Colonic mucosa (tissue), 4 donors: Measurements from ENCODE around the gene TTC27. TPM values are rescaled to one million over a fixed set of nuclear protein-coding genes. Genes with fewer than 3 reads are reported as not detected.

ENCODE experiments used
- DNase-seq: peaks from one replicate; pipeline ENCODE4 v3.0.0-alpha.2; 2020
- H3K27ac ChIP-seq: fragments of 200-600 bp; one replicate; pipeline ENCODE4 v1.8.0; 2021
- H3K27me3 ChIP-seq: fragments of 200-600 bp; one replicate; pipeline ENCODE4 v1.8.0; 2021
- H3K36me3 ChIP-seq: fragments of 200-600 bp; one replicate; pipeline ENCODE4 v1.8.0; 2021
- H3K4me1 ChIP-seq: fragments of 200-600 bp; one replicate; pipeline ENCODE4 v1.8.0; 2021; ENCODE audit warnings: mild to moderate bottlenecking
- H3K4me3 ChIP-seq: fragments of 200-600 bp; one replicate; pipeline ENCODE4 v1.8.0; 2021
- H3K9ac ChIP-seq, 2 donors: one replicate each; pipeline ENCODE4 v1.7.0; 2013; ENCODE audit warnings: control low read depth in 2 of 2, low read depth in 2 of 2, low read length in 2 of 2
- H3K9me3 ChIP-seq: fragments of 200-600 bp; one replicate; pipeline ENCODE4 v1.8.0; 2021
- intact Hi-C: fragments of 100-400 bp; cut with DNase I; formaldehyde crosslinking; loops from one replicate; pipeline ENCODE4 v1.14.1; 2022
- total RNA-seq, 2 donors: library from RNA; stranded (reverse); fragmentation: NEBNext Ultra II Directional in 1 of 2; extraction: Animal tissue kit (Norgen Biotek cat#: 25700) in 1 of 2; gene quantifications; one replicate each; pipeline ENCODE4 v1.2.1, GENCODE V29; 2021
- TF ChIP-seq, protein P1 (sequence below): fragments of 200-600 bp; IDR thresholded peaks from one replicate; pipeline ENCODE4 v1.8.0; 2022; ENCODE audit warnings: antibody characterized with exemption, mild to moderate bottlenecking
- donor health status: healthy.
- donor health status: DM: no; HTN: no; CAD: no.
- donor health status: DM: no; HTN: no; CAD: no.

TTC27 gene
- total RNA-seq, 2 donors from 2014 or later = 10.0 to 15.5 TPM

DNA sequence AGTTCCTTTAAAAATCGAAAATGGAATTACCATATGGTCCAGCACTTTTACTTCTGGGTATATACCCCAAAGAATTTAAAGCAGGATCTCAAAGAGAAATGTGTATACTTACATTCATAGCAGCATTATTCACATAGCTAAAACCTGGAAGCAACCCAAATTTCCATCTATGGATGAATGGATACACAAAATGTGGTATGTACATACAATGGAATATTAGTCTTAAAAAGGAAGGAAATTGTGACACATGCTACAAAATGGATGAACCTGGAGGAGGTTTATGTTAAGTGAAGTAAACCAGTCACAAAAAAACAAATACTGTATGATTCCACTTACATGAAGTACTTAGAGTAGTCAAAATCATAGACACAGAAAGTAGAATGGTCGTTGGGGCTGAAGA, 171.0 kb downstream of the TTC27 start:
- Histone ChIP-seq H3K9me3 (no peaks in the 10 kb centered on the region), H3K9ac (no peak overlapping the region), H3K4me3 (no peak overlapping the region), H3K27ac (no peak overlapping the region), H3K27me3 (no peaks in the 10 kb centered on the region), H3K36me3 (no peaks in the 10 kb centered on the region), H3K4me1 (no peaks in the 10 kb centered on the region)
- DNase-seq = no peak
- intact Hi-C loops = no loop called here
- TF ChIP-seq, protein P1, sequence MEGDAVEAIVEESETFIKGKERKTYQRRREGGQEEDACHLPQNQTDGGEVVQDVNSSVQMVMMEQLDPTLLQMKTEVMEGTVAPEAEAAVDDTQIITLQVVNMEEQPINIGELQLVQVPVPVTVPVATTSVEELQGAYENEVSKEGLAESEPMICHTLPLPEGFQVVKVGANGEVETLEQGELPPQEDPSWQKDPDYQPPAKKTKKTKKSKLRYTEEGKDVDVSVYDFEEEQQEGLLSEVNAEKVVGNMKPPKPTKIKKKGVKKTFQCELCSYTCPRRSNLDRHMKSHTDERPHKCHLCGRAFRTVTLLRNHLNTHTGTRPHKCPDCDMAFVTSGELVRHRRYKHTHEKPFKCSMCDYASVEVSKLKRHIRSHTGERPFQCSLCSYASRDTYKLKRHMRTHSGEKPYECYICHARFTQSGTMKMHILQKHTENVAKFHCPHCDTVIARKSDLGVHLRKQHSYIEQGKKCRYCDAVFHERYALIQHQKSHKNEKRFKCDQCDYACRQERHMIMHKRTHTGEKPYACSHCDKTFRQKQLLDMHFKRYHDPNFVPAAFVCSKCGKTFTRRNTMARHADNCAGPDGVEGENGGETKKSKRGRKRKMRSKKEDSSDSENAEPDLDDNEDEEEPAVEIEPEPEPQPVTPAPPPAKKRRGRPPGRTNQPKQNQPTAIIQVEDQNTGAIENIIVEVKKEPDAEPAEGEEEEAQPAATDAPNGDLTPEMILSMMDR = no peak

DNA sequence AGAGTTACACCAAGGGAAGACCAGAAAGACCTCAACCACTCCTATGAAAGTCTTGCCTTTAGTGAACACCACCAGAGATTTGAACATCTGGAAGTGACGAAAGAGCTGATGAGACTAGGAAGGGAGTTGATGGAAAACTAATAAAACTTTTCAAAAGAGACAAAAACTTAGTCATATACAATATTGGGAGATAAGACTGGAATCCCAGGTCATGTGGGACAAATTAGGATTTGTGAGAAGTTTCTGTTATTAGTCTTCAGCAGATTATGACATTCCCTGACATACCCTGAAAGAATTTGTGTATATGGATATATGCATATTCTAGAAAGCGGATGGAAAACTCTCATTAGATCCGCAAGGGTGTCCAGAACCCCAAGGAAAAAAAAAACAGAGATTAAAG, 173.9 kb downstream of the TTC27 start:
- no peaks in the 10 kb centered on the region for H3K4me1 ChIP-seq
- intact Hi-C loops = no loop called here
- no peak overlapping the region for H3K27ac ChIP-seq
- H3K9ac ChIP-seq = no peak overlapping the region
- no peak overlapping the region for H3K4me3 ChIP-seq
- H3K36me3 ChIP-seq = no peaks in the 10 kb centered on the region
- TF ChIP-seq, protein P1 = no peak
- no peaks in the 10 kb centered on the region for H3K27me3 ChIP-seq
- no peaks in the 10 kb centered on the region for H3K9me3 ChIP-seq
- DNase-seq = no peak

DNA sequence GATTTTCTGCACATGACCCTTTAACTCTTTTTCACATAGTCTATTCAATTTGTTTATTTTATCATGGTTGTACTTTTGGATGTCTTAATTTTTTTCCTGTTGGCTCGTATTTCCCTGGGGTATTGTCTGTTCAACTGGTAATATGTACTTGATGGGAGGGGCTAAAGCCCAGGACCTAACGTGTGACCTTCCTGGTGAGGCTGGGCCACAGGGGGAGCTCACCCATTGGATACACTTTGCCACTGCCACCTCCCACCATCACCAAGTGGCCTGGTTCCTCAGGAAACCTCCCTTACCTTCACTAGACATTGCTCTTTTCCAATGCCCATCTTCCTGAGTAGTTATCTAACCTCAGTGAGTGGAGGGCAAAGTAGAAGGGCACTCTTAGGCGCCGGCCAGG, 175.0 kb downstream of the TTC27 start:
- Histone ChIP-seq H3K4me3 (no peak overlapping the region), H3K9ac (no peak overlapping the region), H3K27ac (no peak overlapping the region), H3K36me3 (no peaks in the 10 kb centered on the region), H3K9me3 (no peaks in the 10 kb centered on the region), H3K4me1 (no peaks in the 10 kb centered on the region), H3K27me3 (no peaks in the 10 kb centered on the region)
- DNase-seq = no peak
- intact Hi-C loops = no loop called here
- TF ChIP-seq, protein P1 = no peak

DNA sequence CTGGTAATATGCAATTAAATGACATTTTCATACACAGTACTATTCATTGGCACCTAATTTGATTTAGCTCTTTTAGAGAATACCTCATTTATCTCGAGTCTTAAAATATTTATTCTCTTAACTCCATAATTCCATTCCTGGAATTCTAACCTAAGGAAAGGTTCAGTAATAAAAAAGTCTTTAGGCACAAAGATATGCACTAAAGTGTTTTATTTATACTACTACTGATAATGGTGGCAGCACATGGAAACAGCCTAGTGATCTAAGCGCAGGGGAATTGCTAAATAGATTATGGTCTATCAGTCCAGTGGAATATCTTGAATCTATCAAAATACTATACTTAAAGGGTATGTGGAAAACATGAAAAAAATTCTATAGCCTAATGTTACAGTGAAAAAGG, 176.4 kb downstream of the TTC27 start:
- Histone ChIP-seq H3K9ac (no peak overlapping the region), H3K4me1 (no peaks in the 10 kb centered on the region), H3K36me3 (no peaks in the 10 kb centered on the region), H3K4me3 (no peak overlapping the region), H3K27me3 (no peaks in the 10 kb centered on the region), H3K27ac (no peak overlapping the region), H3K9me3 (no peaks in the 10 kb centered on the region)
- DNase-seq = no peak
- TF ChIP-seq, protein P1 = no peak
- intact Hi-C loops = no loop called here

DNA sequence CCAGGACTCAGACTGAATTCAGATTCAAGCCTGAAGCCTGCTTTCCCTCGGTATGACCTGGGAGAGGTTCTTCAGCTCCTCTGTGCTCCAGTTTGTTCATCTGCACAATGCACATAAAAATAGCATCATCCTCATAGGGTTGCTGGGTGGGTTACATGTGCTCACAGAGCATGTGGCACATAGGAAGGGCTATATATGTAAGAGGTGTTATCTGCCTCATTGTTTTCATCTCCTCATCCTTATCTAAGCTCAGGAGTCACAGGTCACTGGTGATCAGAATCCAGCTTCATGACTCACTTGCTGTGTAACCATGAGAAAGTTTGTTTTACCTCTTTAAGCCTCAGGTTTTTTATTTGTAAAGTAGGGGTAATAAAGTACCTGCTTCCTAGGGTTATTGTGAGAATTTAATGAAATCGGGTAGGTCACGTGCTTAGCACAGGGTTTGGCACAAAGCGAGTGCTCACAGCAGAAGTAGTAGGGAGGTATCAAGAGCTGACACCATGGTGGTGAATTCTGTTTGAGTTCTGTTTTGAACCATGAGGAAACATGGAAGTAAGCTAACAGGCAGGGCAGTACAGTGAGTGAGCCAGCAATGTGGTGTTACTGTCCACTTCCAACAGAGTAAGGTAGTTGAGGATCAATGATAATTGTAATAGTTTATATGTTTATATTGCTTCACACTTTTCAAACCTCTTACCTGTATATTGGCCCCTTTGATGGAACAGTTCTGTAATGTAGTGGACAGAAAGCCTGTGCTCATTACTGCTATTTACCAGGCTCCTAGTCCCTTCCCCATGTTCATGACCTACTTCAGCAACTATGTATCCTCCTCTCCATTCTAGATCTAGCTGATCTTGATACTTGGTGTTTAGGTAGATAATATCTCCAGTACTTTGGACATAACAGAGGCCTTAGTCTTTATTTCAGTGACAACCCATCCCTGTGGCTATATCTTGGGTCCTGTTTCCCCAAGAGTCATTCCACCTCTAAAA, 177.6 kb downstream of the TTC27 start:
- H3K27ac ChIP-seq = no peak overlapping the region
- H3K9me3 ChIP-seq = no peaks in the 10 kb centered on the region
- DNase-seq = peak; percentile 35
- H3K27me3 ChIP-seq = no peaks in the 10 kb centered on the region
- no peaks in the 10 kb centered on the region for H3K4me1 ChIP-seq
- TF ChIP-seq, protein P1 = no peak
- no peak overlapping the region for H3K9ac ChIP-seq
- intact Hi-C loops = no loop called here
- no peaks in the 10 kb centered on the region for H3K36me3 ChIP-seq
- H3K4me3 ChIP-seq = no peak overlapping the region
